ENCODE measurements around the gene RUFY3. TPM values are rescaled to one million over a fixed set of nuclear protein-coding genes. Genes with fewer than 3 reads are reported as not detected.
A peak's percentile ranks its signal among the peaks of the same experiment; 100 is the strongest.

RUFY3 gene
- total and polyA plus RNA-seq, 2 experiments from 2014 or later, result 18.3 to 29.2 TPM

DNA sequence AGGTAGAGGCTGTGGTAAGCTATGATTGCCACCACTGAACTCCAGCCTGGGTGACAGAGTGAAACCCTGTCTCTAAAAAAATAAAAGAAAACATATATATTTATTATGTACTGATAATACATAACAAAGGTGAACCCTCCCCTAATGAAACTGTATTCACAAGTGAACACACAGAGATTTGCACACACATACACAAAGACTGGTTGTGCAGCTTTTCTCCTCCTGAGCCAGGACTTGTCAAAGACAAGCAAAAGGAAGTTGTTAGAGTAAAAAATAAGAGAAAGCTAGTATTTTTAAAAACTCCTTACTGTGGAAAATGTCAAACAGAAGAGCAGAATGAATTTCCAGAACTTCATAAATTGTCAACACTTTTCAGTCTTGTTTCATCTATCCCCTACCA, 119.4 kb downstream of the RUFY3 start:
- H3K27ac ChIP-seq (ENCODE audit: low read depth), result no peak overlapping the region
- no peak overlapping the region for H3K4me2 ChIP-seq
- peaks cover 23% of the 10 kb centered on the region for H3K4me1 ChIP-seq (ENCODE audit: insufficient read depth)
- Mint-ChIP-seq H3K27ac (peak overlapping the region; percentile 72), H3K4me3 (no peak overlapping the region; the same call in 2 of the 3 replicates), H3K4me1 (peaks cover 14% of the 10 kb centered on the region), H3K36me3 (ENCODE audit: low read depth) (peaks cover 8% of the 10 kb centered on the region), H3K27me3 (ENCODE audit: insufficient read depth, low read depth, poor library complexity) (peaks cover 4% of the 10 kb centered on the region), H3K9me3 (no peaks in the 10 kb centered on the region)
- H4K20me1 ChIP-seq (replicated peaks; ENCODE audit: insufficient read depth), result peaks cover 19% of the 10 kb centered on the region
- H3F3A ChIP-seq (replicated peaks; ENCODE audit: low read depth), result no peaks in the 10 kb centered on the region
- no peaks in the 10 kb centered on the region; the same call in 1 of the 2 replicates for H3K9me2 ChIP-seq (ENCODE audit: insufficient read depth)
- H2AFZ ChIP-seq, result no peak overlapping the region
- no peaks in the 10 kb centered on the region for H3K36me3 ChIP-seq (ENCODE audit: insufficient read depth)
- no peak for TF ChIP-seq ZNF114 (CRISPR knock-in tag; IDR thresholded peaks at IDR 0.05)
- TF ChIP-seq EZH2 (IDR thresholded peaks at IDR 0.05; ENCODE audit: low read depth, unreplicated experiment), result no peak
- TF ChIP-seq, protein P1, sequence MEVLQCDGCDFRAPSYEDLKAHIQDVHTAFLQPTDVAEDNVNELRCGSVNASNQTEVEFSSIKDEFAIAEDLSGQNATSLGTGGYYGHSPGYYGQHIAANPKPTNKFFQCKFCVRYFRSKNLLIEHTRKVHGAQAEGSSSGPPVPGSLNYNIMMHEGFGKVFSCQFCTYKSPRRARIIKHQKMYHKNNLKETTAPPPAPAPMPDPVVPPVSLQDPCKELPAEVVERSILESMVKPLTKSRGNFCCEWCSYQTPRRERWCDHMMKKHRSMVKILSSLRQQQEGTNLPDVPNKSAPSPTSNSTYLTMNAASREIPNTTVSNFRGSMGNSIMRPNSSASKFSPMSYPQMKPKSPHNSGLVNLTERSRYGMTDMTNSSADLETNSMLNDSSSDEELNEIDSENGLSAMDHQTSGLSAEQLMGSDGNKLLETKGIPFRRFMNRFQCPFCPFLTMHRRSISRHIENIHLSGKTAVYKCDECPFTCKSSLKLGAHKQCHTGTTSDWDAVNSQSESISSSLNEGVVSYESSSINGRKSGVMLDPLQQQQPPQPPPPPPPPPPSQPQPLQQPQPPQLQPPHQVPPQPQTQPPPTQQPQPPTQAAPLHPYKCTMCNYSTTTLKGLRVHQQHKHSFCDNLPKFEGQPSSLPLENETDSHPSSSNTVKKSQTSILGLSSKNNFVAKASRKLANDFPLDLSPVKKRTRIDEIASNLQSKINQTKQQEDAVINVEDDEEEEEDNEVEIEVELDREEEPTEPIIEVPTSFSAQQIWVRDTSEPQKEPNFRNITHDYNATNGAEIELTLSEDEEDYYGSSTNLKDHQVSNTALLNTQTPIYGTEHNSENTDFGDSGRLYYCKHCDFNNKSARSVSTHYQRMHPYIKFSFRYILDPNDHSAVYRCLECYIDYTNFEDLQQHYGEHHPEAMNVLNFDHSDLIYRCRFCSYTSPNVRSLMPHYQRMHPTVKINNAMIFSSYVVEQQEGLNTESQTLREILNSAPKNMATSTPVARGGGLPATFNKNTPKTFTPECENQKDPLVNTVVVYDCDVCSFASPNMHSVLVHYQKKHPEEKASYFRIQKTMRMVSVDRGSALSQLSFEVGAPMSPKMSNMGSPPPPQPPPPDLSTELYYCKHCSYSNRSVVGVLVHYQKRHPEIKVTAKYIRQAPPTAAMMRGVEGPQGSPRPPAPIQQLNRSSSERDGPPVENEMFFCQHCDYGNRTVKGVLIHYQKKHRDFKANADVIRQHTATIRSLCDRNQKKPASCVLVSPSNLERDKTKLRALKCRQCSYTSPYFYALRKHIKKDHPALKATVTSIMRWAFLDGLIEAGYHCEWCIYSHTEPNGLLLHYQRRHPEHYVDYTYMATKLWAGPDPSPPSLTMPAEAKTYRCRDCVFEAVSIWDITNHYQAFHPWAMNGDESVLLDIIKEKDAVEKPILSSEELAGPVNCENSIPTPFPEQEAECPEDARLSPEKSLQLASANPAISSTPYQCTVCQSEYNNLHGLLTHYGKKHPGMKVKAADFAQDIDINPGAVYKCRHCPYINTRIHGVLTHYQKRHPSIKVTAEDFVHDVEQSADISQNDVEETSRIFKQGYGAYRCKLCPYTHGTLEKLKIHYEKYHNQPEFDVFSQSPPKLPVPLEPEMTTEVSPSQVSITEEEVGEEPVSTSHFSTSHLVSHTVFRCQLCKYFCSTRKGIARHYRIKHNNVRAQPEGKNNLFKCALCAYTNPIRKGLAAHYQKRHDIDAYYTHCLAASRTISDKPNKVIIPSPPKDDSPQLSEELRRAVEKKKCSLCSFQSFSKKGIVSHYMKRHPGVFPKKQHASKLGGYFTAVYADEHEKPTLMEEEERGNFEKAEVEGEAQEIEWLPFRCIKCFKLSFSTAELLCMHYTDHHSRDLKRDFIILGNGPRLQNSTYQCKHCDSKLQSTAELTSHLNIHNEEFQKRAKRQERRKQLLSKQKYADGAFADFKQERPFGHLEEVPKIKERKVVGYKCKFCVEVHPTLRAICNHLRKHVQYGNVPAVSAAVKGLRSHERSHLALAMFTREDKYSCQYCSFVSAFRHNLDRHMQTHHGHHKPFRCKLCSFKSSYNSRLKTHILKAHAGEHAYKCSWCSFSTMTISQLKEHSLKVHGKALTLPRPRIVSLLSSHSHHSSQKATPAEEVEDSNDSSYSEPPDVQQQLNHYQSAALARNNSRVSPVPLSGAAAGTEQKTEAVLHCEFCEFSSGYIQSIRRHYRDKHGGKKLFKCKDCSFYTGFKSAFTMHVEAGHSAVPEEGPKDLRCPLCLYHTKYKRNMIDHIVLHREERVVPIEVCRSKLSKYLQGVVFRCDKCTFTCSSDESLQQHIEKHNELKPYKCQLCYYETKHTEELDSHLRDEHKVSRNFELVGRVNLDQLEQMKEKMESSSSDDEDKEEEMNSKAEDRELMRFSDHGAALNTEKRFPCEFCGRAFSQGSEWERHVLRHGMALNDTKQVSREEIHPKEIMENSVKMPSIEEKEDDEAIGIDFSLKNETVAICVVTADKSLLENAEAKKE (CRISPR knock-in tag; IDR thresholded peaks at IDR 0.05), result no peak
- TF ChIP-seq, protein P2, sequence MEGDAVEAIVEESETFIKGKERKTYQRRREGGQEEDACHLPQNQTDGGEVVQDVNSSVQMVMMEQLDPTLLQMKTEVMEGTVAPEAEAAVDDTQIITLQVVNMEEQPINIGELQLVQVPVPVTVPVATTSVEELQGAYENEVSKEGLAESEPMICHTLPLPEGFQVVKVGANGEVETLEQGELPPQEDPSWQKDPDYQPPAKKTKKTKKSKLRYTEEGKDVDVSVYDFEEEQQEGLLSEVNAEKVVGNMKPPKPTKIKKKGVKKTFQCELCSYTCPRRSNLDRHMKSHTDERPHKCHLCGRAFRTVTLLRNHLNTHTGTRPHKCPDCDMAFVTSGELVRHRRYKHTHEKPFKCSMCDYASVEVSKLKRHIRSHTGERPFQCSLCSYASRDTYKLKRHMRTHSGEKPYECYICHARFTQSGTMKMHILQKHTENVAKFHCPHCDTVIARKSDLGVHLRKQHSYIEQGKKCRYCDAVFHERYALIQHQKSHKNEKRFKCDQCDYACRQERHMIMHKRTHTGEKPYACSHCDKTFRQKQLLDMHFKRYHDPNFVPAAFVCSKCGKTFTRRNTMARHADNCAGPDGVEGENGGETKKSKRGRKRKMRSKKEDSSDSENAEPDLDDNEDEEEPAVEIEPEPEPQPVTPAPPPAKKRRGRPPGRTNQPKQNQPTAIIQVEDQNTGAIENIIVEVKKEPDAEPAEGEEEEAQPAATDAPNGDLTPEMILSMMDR (conservative IDR thresholded peaks at IDR 0.05; ENCODE audit: low read depth in 2 of 2), result no peak
- no peak for TF ChIP-seq CREB1 (CRISPR knock-in tag; IDR thresholded peaks at IDR 0.05; ENCODE audit: low read depth)
- TF ChIP-seq STAT1 (IDR thresholded peaks at IDR 0.05; ENCODE audit: unreplicated experiment), result no peak
- TF ChIP-seq EZH2phosphoT487 (IDR thresholded peaks at IDR 0.05; ENCODE audit: unreplicated experiment), result no peak
- no peak for TF ChIP-seq ZNF331 (CRISPR knock-in tag; IDR thresholded peaks at IDR 0.05; ENCODE audit: low read depth)
- no peak for TF ChIP-seq NANOG (IDR thresholded peaks at IDR 0.05; ENCODE audit: borderline replicate concordance)
- TF ChIP-seq POLR2AphosphoS5 (IDR thresholded peaks at IDR 0.05; ENCODE audit: low read depth), result no peak
- TF ChIP-seq, protein P3, sequence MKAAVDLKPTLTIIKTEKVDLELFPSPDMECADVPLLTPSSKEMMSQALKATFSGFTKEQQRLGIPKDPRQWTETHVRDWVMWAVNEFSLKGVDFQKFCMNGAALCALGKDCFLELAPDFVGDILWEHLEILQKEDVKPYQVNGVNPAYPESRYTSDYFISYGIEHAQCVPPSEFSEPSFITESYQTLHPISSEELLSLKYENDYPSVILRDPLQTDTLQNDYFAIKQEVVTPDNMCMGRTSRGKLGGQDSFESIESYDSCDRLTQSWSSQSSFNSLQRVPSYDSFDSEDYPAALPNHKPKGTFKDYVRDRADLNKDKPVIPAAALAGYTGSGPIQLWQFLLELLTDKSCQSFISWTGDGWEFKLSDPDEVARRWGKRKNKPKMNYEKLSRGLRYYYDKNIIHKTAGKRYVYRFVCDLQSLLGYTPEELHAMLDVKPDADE (IDR thresholded peaks at IDR 0.05), result no peak
- no peak for TF ChIP-seq JUNB (IDR thresholded peaks at IDR 0.05; ENCODE audit: unreplicated experiment)
- TF ChIP-seq, protein P4, sequence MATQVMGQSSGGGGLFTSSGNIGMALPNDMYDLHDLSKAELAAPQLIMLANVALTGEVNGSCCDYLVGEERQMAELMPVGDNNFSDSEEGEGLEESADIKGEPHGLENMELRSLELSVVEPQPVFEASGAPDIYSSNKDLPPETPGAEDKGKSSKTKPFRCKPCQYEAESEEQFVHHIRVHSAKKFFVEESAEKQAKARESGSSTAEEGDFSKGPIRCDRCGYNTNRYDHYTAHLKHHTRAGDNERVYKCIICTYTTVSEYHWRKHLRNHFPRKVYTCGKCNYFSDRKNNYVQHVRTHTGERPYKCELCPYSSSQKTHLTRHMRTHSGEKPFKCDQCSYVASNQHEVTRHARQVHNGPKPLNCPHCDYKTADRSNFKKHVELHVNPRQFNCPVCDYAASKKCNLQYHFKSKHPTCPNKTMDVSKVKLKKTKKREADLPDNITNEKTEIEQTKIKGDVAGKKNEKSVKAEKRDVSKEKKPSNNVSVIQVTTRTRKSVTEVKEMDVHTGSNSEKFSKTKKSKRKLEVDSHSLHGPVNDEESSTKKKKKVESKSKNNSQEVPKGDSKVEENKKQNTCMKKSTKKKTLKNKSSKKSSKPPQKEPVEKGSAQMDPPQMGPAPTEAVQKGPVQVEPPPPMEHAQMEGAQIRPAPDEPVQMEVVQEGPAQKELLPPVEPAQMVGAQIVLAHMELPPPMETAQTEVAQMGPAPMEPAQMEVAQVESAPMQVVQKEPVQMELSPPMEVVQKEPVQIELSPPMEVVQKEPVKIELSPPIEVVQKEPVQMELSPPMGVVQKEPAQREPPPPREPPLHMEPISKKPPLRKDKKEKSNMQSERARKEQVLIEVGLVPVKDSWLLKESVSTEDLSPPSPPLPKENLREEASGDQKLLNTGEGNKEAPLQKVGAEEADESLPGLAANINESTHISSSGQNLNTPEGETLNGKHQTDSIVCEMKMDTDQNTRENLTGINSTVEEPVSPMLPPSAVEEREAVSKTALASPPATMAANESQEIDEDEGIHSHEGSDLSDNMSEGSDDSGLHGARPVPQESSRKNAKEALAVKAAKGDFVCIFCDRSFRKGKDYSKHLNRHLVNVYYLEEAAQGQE (IDR thresholded peaks at IDR 0.05; ENCODE audit: unreplicated experiment), result no peak
- H3K79me2 ChIP-seq (replicated peaks; ENCODE audit: insufficient read depth), result peaks cover 32% of the 10 kb centered on the region
- H3K4me3 ChIP-seq, result no peak overlapping the region
- ATAC-seq (no peak), DNase-seq (ENCODE audit: low spot score) (no peak)
- H3K27me3 ChIP-seq (ENCODE audit: insufficient read depth), result no peaks in the 10 kb centered on the region

Data from GM23338 (cell line).